HepG2 (cell line): ENCODE results near the gene CAMKK1. TPM values are rescaled to one million over a fixed set of nuclear protein-coding genes. Genes with fewer than 3 reads are reported as not detected.
A peak's percentile ranks its signal among the peaks of the same experiment; 100 is the strongest.

Source experiments
- ATAC-seq: fragments of 200-7000 bp; cut with Tn5 transposase; 3 replicates; pipeline ENCODE4 v1.9.1; 2020; ENCODE audit warnings: mild to moderate bottlenecking, moderate library complexity
- BruUV-seq: library from RNA; stranded (reverse); fragments of 400-500 nt; replicated peaks from 2 replicates; lab custom pipeline; 2021; lab: Mats Ljungman, UMichigan
- CTCF ChIA-PET: fragments of 300-600 bp; formaldehyde crosslinking; extraction: SDS; loops from one replicate; lab custom pipeline; 2021; ENCODE audit warnings: low total read pairs, inconsistent platforms, low intra/inter-chr PET ratio; lab: Yijun Ruan, JAX
- POLR2A ChIA-PET: fragments of 350-600 bp; sonication (Branson Sonifier 250); formaldehyde crosslinking; loops from one replicate; lab custom pipeline; 2020; ENCODE audit warnings: antibody characterized with exemption, inconsistent platforms; lab: Yijun Ruan, JAX
- DNase-seq: peaks from one replicate; pipeline ENCODE4 v3.0.0-alpha.2; 2015; ENCODE audit warnings: low spot score
- FAIRE-seq: peaks from 3 replicates; lab custom pipeline; 2011; peaks lifted over from hg19 to GRCh38; lab: Jason Lieb, UNC
- H2AFZ ChIP-seq: one replicate; pipeline ENCODE4 v1.6.1; 2011; ENCODE audit warnings: low read length, inconsistent platforms
- H3K27ac ChIP-seq: fragments of 300-600 bp; 3 replicates; pipeline ENCODE4 v1.8.0; 2011; ENCODE audit warnings: mixed run types, mild to moderate bottlenecking, mixed read lengths, low read length, inconsistent platforms; ENCODE audit not compliant: insufficient read depth; ENCODE audit errors: extremely low read length
- H3K27me3 ChIP-seq, 2 experiments: fragments of 200-600 bp in 1 of 2; 2 replicates in 1 of 2; 3 replicates in 1 of 2; pipeline versions ENCODE4 v1.6.0 to v1.8.0; 2011; ENCODE audit warnings: low read length in 2 of 2, mild to moderate bottlenecking in 2 of 2, moderate library complexity in 2 of 2, inconsistent platforms in 1 of 2; ENCODE audit not compliant: insufficient read depth in 2 of 2, control insufficient read depth in 1 of 2
- H3K36me3 ChIP-seq, 2 experiments: fragments of 200-600 bp in 1 of 2; replicated peaks in 1 of 2; 2 replicates in 1 of 2; 3 replicates in 1 of 2; pipeline versions ENCODE4 v1.5.1 to v1.8.0; 2011; ENCODE audit warnings: low read length in 2 of 2, inconsistent platforms in 1 of 2; ENCODE audit not compliant: insufficient read depth in 2 of 2, control insufficient read depth in 1 of 2
- H3K4me1 ChIP-seq: 2 replicates; pipeline ENCODE4 v1.5.1; 2012; ENCODE audit warnings: low read length, inconsistent platforms; ENCODE audit not compliant: insufficient read depth
- H3K4me2 ChIP-seq: 2 replicates; pipeline ENCODE4 v1.6.0; 2011; ENCODE audit warnings: low read depth, low read length, inconsistent platforms
- H3K4me3 ChIP-seq, 3 experiments: fragments of 200-600 bp in 1 of 3; sonication (generic), shearing (Covaris generic) in 1 of 3; replicated peaks in 1 of 3; 2 replicates each; pipeline ENCODE4 v1.5.1; 2011 to 2016; ENCODE audit warnings: low read length in 3 of 3, inconsistent platforms in 2 of 3, low read depth in 2 of 3, mild to moderate bottlenecking in 2 of 3, control low read depth in 1 of 3, mixed read lengths in 1 of 3; ENCODE audit not compliant: insufficient read depth in 1 of 3
- H3K79me2 ChIP-seq: one replicate; pipeline ENCODE4 v1.6.1; 2011; ENCODE audit warnings: low read length, inconsistent platforms; ENCODE audit not compliant: insufficient read depth
- H3K9ac ChIP-seq: 2 replicates; pipeline ENCODE4 v1.6.0; 2011; ENCODE audit warnings: mild to moderate bottlenecking, low read depth, low read length, inconsistent platforms; ENCODE audit not compliant: insufficient read depth
- H3K9me3 ChIP-seq: 2 replicates; pipeline ENCODE4 v1.5.1; 2012; ENCODE audit warnings: mild to moderate bottlenecking, low read length
- H4K20me1 ChIP-seq: 2 replicates; pipeline ENCODE4 v1.6.0; 2011; ENCODE audit warnings: inconsistent platforms, mild to moderate bottlenecking, low read length, moderate library complexity; ENCODE audit not compliant: insufficient read depth
- DR1 ChIP-seq: sonication (generic); formaldehyde crosslinking; IDR thresholded peaks from 2 replicates; pipeline ENCODE4 v1.8.0; 2021; ENCODE audit warnings: mild to moderate bottlenecking, missing genetic modification reagents, inconsistent platforms
- FOXA3 ChIP-seq: IDR thresholded peaks from 2 replicates; pipeline ENCODE4 v1.6.1; 2016; ENCODE audit warnings: missing genetic modification reagents, missing compliant biosample characterization
- FOXJ3 ChIP-seq: sonication (generic); formaldehyde crosslinking; IDR thresholded peaks from 2 replicates; pipeline ENCODE4 v1.4.0; 2020; ENCODE audit warnings: missing genetic modification reagents, mild to moderate bottlenecking, borderline replicate concordance
- FOXP4 ChIP-seq: sonication (generic); formaldehyde crosslinking; IDR thresholded peaks from 2 replicates; pipeline ENCODE4 v1.4.0; 2020; ENCODE audit warnings: missing genetic modification reagents
- HCFC1 ChIP-seq: fragments of 150-350 bp; IDR thresholded peaks from 2 replicates; pipeline ENCODE4 v1.6.1; 2014; ENCODE audit warnings: low read depth, low read length
- PHF8 ChIP-seq: sonication (generic); formaldehyde crosslinking; IDR thresholded peaks from 2 replicates; pipeline ENCODE4 v1.5.0; 2020; ENCODE audit warnings: missing genetic modification reagents
- SAFB2 ChIP-seq: sonication (generic); formaldehyde crosslinking; IDR thresholded peaks from 2 replicates; pipeline ENCODE4 v1.5.1; 2020; ENCODE audit warnings: missing genetic modification reagents, low read depth, mild to moderate bottlenecking, borderline replicate concordance
- ZNF264 ChIP-seq: sonication (generic); formaldehyde crosslinking; IDR thresholded peaks from 2 replicates; pipeline ENCODE4 v1.4.0; 2020; ENCODE audit warnings: missing genetic modification reagents
- ZNF354B ChIP-seq: sonication (generic); formaldehyde crosslinking; IDR thresholded peaks from 2 replicates; pipeline ENCODE4 v1.8.0; 2022; ENCODE audit warnings: mild to moderate bottlenecking, missing genetic modification reagents
- ZNF746 ChIP-seq: sonication (generic); formaldehyde crosslinking; IDR thresholded peaks from 2 replicates; pipeline ENCODE4 v1.8.0; 2022; ENCODE audit warnings: mild to moderate bottlenecking, missing genetic modification reagents
- WGBS: methylation state at CpG from one replicate; pipeline ENCODE4 v1.1.6; 2017; ENCODE audit warnings: low lambda C conversion rate; 5-methylcytosine and 5-hydroxymethylcytosine counted together
- in situ Hi-C: cut with HindIII; loops from 2 replicates; pipeline ENCODE4 v1.10.0; 2017; ENCODE audit warnings: low pct_unique_long_range_greater_than_20kb; ENCODE audit not compliant: extremely low pct_ligation_motif_present
- intact Hi-C: fragments of 100-400 bp; cut with micrococcal nuclease; formaldehyde crosslinking; loops from one replicate; pipeline ENCODE4 v1.10.0; 2022; ENCODE audit not compliant: unreplicated experiment
- polyA plus RNA-seq, 8 experiments: library from polyadenylated mRNA; depleted of rRNA in 3 of 8; stranded (reverse) in 7 of 8; unstranded in 1 of 8; fragments of >200 nt; fragmentation: Illumina TruSeq in 4 of 8; extraction: Trizol in 4 of 8; gene quantifications; 2 replicates each; pipeline versions ENCODE4 v1.2.1 to v1.2.3, GENCODE V29; 2011 to 2016; ENCODE audit warnings: low read depth in 4 of 8, missing spikeins in 1 of 8, mixed read lengths in 1 of 8; ENCODE audit not compliant: insufficient read depth in 1 of 8
- total RNA-seq, 5 experiments: library from RNA; depleted of rRNA; stranded (reverse); fragments of >200 nt; fragmentation: Illumina TruSeq; extraction: Trizol; gene quantifications; 2 replicates each; pipeline ENCODE4 v1.2.3, GENCODE V29; 2016; ENCODE audit warnings: low read depth in 1 of 5
- TF ChIP-seq, protein P1 (sequence below): sonication (generic); formaldehyde crosslinking; IDR thresholded peaks from 2 replicates; pipeline ENCODE4 v1.4.0; 2020; ENCODE audit warnings: mild to moderate bottlenecking, low read depth, missing genetic modification reagents
- TF ChIP-seq, protein P2 (sequence below): sonication (generic); formaldehyde crosslinking; IDR thresholded peaks from 2 replicates; pipeline ENCODE4 v1.8.1; 2023; ENCODE audit warnings: missing genetic modification reagents, inconsistent platforms, borderline replicate concordance
- TF ChIP-seq, protein P3 (sequence below): sonication (generic); formaldehyde crosslinking; IDR thresholded peaks from 2 replicates; pipeline ENCODE4 v1.5.1; 2020; ENCODE audit warnings: mild to moderate bottlenecking, missing genetic modification reagents, moderate library complexity
- TF ChIP-seq, protein P4 (sequence below): sonication (generic); formaldehyde crosslinking; IDR thresholded peaks from 2 replicates; pipeline ENCODE4 v1.4.0; 2020; ENCODE audit warnings: missing genetic modification reagents

Gene CAMKK1
- total and polyA plus RNA-seq, 2 of the 13 experiments (the other 11 are each of a cell fraction or from before 2014, with no cell fraction given) = 1.5 to 1.6 TPM

GRCh38 chr17:3818786-3819185, 74.1 kb downstream of the CAMKK1 start:
- intact Hi-C loops (no loop called here), in situ Hi-C loops (no loop called here)
- H3K9ac ChIP-seq = no peak overlapping the region
- 90% methylated on average over 6 of the region's 6 CpGs for WGBS
- H3K9me3 ChIP-seq = no peaks in the 10 kb centered on the region
- no TSS peak for BruUV-seq
- ChIA-PET CTCF (no interaction called here), POLR2A (no interaction called here)
- FAIRE-seq = no peak
- H2AFZ ChIP-seq = no peak overlapping the region
- peaks cover 7 to 58% of the 10 kb centered on the region in 2 experiments; a peak in 4 of 5 replicates for H3K36me3 ChIP-seq
- no peak overlapping the region for H3K4me3 ChIP-seq
- peak; percentile 34; the same call in 1 of the 3 replicates for ATAC-seq
- H4K20me1 ChIP-seq = no peaks in the 10 kb centered on the region
- H3K4me2 ChIP-seq = no peak overlapping the region
- peak; percentile 29 for DNase-seq
- no peaks in the 10 kb centered on the region for H3K27me3 ChIP-seq
- no peak overlapping the region for H3K27ac ChIP-seq
- H3K79me2 ChIP-seq = no peaks in the 10 kb centered on the region
- H3K4me1 ChIP-seq = peaks cover 10% of the 10 kb centered on the region; the same call in 1 of the 2 replicates
- no peak for TF ChIP-seq PHF8
- no peak for TF ChIP-seq ZNF354B (CRISPR knock-in tag)
- no peak for TF ChIP-seq SAFB2 (CRISPR knock-in tag)
- TF ChIP-seq, protein P1, sequence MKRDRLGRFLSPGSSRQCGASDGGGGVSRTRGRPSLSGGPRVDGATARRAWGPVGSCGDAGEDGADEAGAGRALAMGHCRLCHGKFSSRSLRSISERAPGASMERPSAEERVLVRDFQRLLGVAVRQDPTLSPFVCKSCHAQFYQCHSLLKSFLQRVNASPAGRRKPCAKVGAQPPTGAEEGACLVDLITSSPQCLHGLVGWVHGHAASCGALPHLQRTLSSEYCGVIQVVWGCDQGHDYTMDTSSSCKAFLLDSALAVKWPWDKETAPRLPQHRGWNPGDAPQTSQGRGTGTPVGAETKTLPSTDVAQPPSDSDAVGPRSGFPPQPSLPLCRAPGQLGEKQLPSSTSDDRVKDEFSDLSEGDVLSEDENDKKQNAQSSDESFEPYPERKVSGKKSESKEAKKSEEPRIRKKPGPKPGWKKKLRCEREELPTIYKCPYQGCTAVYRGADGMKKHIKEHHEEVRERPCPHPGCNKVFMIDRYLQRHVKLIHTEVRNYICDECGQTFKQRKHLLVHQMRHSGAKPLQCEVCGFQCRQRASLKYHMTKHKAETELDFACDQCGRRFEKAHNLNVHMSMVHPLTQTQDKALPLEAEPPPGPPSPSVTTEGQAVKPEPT = no peak
- TF ChIP-seq, protein P2, sequence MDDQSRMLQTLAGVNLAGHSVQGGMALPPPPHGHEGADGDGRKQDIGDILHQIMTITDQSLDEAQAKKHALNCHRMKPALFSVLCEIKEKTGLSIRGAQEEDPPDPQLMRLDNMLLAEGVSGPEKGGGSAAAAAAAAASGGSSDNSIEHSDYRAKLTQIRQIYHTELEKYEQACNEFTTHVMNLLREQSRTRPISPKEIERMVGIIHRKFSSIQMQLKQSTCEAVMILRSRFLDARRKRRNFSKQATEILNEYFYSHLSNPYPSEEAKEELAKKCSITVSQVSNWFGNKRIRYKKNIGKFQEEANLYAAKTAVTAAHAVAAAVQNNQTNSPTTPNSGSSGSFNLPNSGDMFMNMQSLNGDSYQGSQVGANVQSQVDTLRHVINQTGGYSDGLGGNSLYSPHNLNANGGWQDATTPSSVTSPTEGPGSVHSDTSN = no peak
- TF ChIP-seq FOXJ3 (CRISPR knock-in tag) = no peak
- TF ChIP-seq DR1 (CRISPR knock-in tag) = no peak
- TF ChIP-seq, protein P3, sequence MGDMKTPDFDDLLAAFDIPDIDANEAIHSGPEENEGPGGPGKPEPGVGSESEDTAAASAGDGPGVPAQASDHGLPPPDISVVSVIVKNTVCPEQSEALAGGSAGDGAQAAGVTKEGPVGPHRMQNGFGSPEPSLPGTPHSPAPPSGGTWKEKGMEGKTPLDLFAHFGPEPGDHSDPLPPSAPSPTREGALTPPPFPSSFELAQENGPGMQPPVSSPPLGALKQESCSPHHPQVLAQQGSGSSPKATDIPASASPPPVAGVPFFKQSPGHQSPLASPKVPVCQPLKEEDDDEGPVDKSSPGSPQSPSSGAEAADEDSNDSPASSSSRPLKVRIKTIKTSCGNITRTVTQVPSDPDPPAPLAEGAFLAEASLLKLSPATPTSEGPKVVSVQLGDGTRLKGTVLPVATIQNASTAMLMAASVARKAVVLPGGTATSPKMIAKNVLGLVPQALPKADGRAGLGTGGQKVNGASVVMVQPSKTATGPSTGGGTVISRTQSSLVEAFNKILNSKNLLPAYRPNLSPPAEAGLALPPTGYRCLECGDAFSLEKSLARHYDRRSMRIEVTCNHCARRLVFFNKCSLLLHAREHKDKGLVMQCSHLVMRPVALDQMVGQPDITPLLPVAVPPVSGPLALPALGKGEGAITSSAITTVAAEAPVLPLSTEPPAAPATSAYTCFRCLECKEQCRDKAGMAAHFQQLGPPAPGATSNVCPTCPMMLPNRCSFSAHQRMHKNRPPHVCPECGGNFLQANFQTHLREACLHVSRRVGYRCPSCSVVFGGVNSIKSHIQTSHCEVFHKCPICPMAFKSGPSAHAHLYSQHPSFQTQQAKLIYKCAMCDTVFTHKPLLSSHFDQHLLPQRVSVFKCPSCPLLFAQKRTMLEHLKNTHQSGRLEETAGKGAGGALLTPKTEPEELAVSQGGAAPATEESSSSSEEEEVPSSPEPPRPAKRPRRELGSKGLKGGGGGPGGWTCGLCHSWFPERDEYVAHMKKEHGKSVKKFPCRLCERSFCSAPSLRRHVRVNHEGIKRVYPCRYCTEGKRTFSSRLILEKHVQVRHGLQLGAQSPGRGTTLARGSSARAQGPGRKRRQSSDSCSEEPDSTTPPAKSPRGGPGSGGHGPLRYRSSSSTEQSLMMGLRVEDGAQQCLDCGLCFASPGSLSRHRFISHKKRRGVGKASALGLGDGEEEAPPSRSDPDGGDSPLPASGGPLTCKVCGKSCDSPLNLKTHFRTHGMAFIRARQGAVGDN (CRISPR knock-in tag) = no peak
- peak; percentile 41; the same call in 1 of the 2 replicates for TF ChIP-seq FOXA3 (CRISPR knock-in tag)
- TF ChIP-seq, protein P4, sequence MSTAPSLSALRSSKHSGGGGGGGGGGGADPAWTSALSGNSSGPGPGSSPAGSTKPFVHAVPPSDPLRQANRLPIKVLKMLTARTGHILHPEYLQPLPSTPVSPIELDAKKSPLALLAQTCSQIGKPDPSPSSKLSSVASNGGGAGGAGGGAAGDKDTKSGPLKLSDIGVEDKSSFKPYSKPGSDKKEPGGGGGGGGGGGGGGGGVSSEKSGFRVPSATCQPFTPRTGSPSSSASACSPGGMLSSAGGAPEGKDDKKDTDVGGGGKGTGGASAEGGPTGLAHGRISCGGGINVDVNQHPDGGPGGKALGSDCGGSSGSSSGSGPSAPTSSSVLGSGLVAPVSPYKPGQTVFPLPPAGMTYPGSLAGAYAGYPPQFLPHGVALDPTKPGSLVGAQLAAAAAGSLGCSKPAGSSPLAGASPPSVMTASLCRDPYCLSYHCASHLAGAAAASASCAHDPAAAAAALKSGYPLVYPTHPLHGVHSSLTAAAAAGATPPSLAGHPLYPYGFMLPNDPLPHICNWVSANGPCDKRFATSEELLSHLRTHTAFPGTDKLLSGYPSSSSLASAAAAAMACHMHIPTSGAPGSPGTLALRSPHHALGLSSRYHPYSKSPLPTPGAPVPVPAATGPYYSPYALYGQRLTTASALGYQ (CRISPR knock-in tag) = no peak
- no peak for TF ChIP-seq ZNF264
- no peak for TF ChIP-seq FOXP4 (CRISPR knock-in tag)
- no peak for TF ChIP-seq HCFC1
- TF ChIP-seq ZNF746 = no peak
